ENCODE data around the gene TNFSF10. TPM values are rescaled to one million over a fixed set of nuclear protein-coding genes. Genes with fewer than 3 reads are reported as not detected.

TNFSF10 gene
- polyA plus RNA-seq, 1 experiment, result not detected

- Histone ChIP-seq H3K27me3 (ENCODE audit: control insufficient read depth, insufficient read depth, low read length) (no peaks in the 10 kb centered on the region), H3K36me3 (ENCODE audit: control insufficient read depth, insufficient read depth, low read length) (no peaks in the 10 kb centered on the region), H3K4me3 (ENCODE audit: low read depth, low read length) (no peak overlapping the region)
- ChIA-PET POLR2A (no interaction called here), CTCF (interaction anchor here (0.6 to 0.9 kb wide), 2 partner anchors 200 to 1139 kb away, joined by 3 read pairs; no protein-coding TSS in a partner anchor)
- no peak for TF ChIP-seq CTCF (IDR thresholded peaks at IDR 0.05; ENCODE audit: insufficient read depth, low read depth, low read length)
- DNase-seq (ENCODE audit: low read depth), result no peak
Measured at GRCh38 chr3:172466553-172467130, 56.6 kb downstream of the TNFSF10 start.

- H3K36me3 ChIP-seq (ENCODE audit: control insufficient read depth, insufficient read depth, low read length), result no peaks in the 10 kb centered on the region
- CTCF ChIA-PET, result no interaction called here
- H3K4me3 ChIP-seq (ENCODE audit: low read depth, low read length), result no peak overlapping the region
- DNase-seq (ENCODE audit: low read depth), result no peak
- TF ChIP-seq CTCF (IDR thresholded peaks at IDR 0.05; ENCODE audit: insufficient read depth, low read depth, low read length), result no peak
- POLR2A ChIA-PET, result interaction anchor here (0.6 kb wide), 1 partner anchor 733 kb away, joined by 3 read pairs; no protein-coding TSS in a partner anchor
- no peaks in the 10 kb centered on the region for H3K27me3 ChIP-seq (ENCODE audit: control insufficient read depth, insufficient read depth, low read length)
Measured at GRCh38 chr3:172465281-172465680, 57.9 kb downstream of the TNFSF10 start.

GRCh38 chr3:172464306-172464705 lies 58.9 kb downstream of the TNFSF10 start:
- CTCF ChIA-PET, result interaction anchor here (0.5 to 1.2 kb wide), 2 partner anchors 9 to 318 kb away, joined by 3 read pairs; no protein-coding TSS in a partner anchor
- TF ChIP-seq CTCF (IDR thresholded peaks at IDR 0.05; ENCODE audit: insufficient read depth, low read depth, low read length), result no peak
- POLR2A ChIA-PET, result no interaction called here
- DNase-seq (ENCODE audit: low read depth), result no peak
- Histone ChIP-seq H3K27me3 (ENCODE audit: control insufficient read depth, insufficient read depth, low read length) (no peaks in the 10 kb centered on the region), H3K36me3 (ENCODE audit: control insufficient read depth, insufficient read depth, low read length) (no peaks in the 10 kb centered on the region), H3K4me3 (ENCODE audit: low read depth, low read length) (no peak overlapping the region)

- TF ChIP-seq CTCF (IDR thresholded peaks at IDR 0.05; ENCODE audit: insufficient read depth, low read depth, low read length), result peak; percentile 89
- no peaks in the 10 kb centered on the region for H3K36me3 ChIP-seq (ENCODE audit: control insufficient read depth, insufficient read depth, low read length)
- no peaks in the 10 kb centered on the region for H3K27me3 ChIP-seq (ENCODE audit: control insufficient read depth, insufficient read depth, low read length)
- CTCF ChIA-PET, result interaction anchor here (0.6 to 2.7 kb wide), 18 partner anchors 9 to 1494 kb away, joined by 3 to 10 read pairs (median 4); partner anchors contain the start of gene GHSR
- H3K4me3 ChIP-seq (ENCODE audit: low read depth, low read length), result no peak overlapping the region
- POLR2A ChIA-PET, result no interaction called here
- no peak for DNase-seq (ENCODE audit: low read depth)
Measured at GRCh38 chr3:172461530-172462138, 61.6 kb downstream of the TNFSF10 start.

- POLR2A ChIA-PET, result no interaction called here
- H3K36me3 ChIP-seq (ENCODE audit: control insufficient read depth, insufficient read depth, low read length), result no peaks in the 10 kb centered on the region
- H3K4me3 ChIP-seq (ENCODE audit: low read depth, low read length), result no peak overlapping the region
- 0 out of 2 replicates have a peak, but pooled peaks cover 2% of the 10 kb centered on the region for H3K27me3 ChIP-seq (ENCODE audit: control insufficient read depth, insufficient read depth, low read length)
- TF ChIP-seq CTCF (IDR thresholded peaks at IDR 0.05; ENCODE audit: insufficient read depth, low read depth, low read length), result no peak
- no peak for DNase-seq (ENCODE audit: low read depth)
- CTCF ChIA-PET, result no interaction called here
Measured at GRCh38 chr3:172456404-172456803, 66.8 kb downstream of the TNFSF10 start.

Small RNAs within 50 kb of the gene (small RNA-seq; reads per million reads assigned to genes)
- not detected for gene AC007919.1 (ENCODE audit: insufficient read length, low read depth, low replicate concordance)

Other genes starting within 250 kb of the TNFSF10 start
- not detected in 2 replicates for gene GHSR, start 75.0 kb downstream of the TNFSF10 start, polyA plus RNA-seq (2011; rRNA removed)
- gene NCEH1, start 187.6 kb upstream of the TNFSF10 start, polyA plus RNA-seq (2011; rRNA removed), result 14.8 and 17.8 TPM in 2 replicates
- 15.3 and 30.9 TPM in 2 replicates for gene ECT2, start 227.3 kb upstream of the TNFSF10 start, polyA plus RNA-seq (2011; rRNA removed)

All from BJ (cell line).